UCSD-AML1 (cell line): ENCODE measurements around the gene YY2.
A peak's percentile ranks its signal among the peaks of the same experiment; 100 is the strongest.
"Not testable (repeated sequence)": the region's sequence is repeated elsewhere in the genome, so short reads cannot be mapped to it uniquely, and the experiment has no call there.

Source experiments
- DNase-seq: peaks from one replicate; lab custom pipeline; 2025; ENCODE audit not compliant: unreplicated experiment; lab: John Stamatoyannopoulos, UW

YY2 gene

GRCh38 chrX:21855937-21856415 is at the start of gene YY2:
Gene YY2, plus strand, starts transcription at chrX:21855987. Its CDS starts 498 bp downstream, at chrX:21856485.
- DNase-seq: no peak

GRCh38 chrX:21806691-21807090 is 49.1 kb upstream of the YY2 start:
- DNase-seq: no peak

GRCh38 chrX:21811832-21812231 is 44.0 kb upstream of the YY2 start:
- no peak for DNase-seq

GRCh38 chrX:21812628-21813027 is 43.2 kb upstream of the YY2 start:
- no peak for DNase-seq

GRCh38 chrX:21813612-21814368 is 42.0 kb upstream of the YY2 start:
- DNase-seq: no peak

GRCh38 chrX:21816136-21816535 is 39.7 kb upstream of the YY2 start:
- DNase-seq: no peak

GRCh38 chrX:21820170-21820569 is 35.6 kb upstream of the YY2 start:
- DNase-seq: not testable (repeated sequence)

GRCh38 chrX:21821875-21822274 is 33.9 kb upstream of the YY2 start:
- DNase-seq: no peak

- no peak for DNase-seq
Observed at GRCh38 chrX:21831496-21831895, 24.3 kb upstream of the YY2 start.

- no peak for DNase-seq
Observed at GRCh38 chrX:21837056-21837455, 18.7 kb upstream of the YY2 start.

- DNase-seq: no peak
Observed at GRCh38 chrX:21838937-21839333, 16.9 kb upstream of the YY2 start.

- DNase-seq: peak; percentile 88
Observed at GRCh38 chrX:21839334-21840192, 16.2 kb upstream of the YY2 start, which contains the start of gene MBTPS2. Gene MBTPS2, plus strand, starts transcription at chrX:21839617. Its CDS starts 118 bp downstream, at chrX:21839735.

- no peak for DNase-seq
Observed at GRCh38 chrX:21840193-21840545, 15.6 kb upstream of the YY2 start.

GRCh38 chrX:21843179-21843578 is 12.6 kb upstream of the YY2 start:
- DNase-seq: no peak

- no peak for DNase-seq
Observed at GRCh38 chrX:21845096-21845495, 10.7 kb upstream of the YY2 start.

GRCh38 chrX:21847342-21847741 is 8.4 kb upstream of the YY2 start:
- DNase-seq: no peak

GRCh38 chrX:21853578-21853977 is 2.2 kb upstream of the YY2 start:
- DNase-seq: no peak

- DNase-seq: no peak
Observed at GRCh38 chrX:21856504-21856903, 717 bp downstream of the YY2 start.

GRCh38 chrX:21863241-21863640 is 7.5 kb downstream of the YY2 start:
- no peak for DNase-seq

- no peak for DNase-seq
Observed at GRCh38 chrX:21865436-21865835, 9.6 kb downstream of the YY2 start.

- DNase-seq: no peak
Observed at GRCh38 chrX:21870494-21870893, 14.7 kb downstream of the YY2 start.
